Left ventricle myocardium superior (tissue), 1 donor: ENCODE data around the gene SNHG17. TPM values are rescaled to one million over a fixed set of nuclear protein-coding genes. Genes with fewer than 3 reads are reported as not detected.
"Not testable (repeated sequence)": the region's sequence is repeated elsewhere in the genome, so short reads cannot be mapped to it uniquely, and the experiment has no call there.

Experiments
- ATAC-seq: fragments of 200-7000 bp; cut with Tn5 transposase; one replicate; pipeline ENCODE4 v1.9.1; 2020; ENCODE audit warnings: mild to moderate bottlenecking, moderate library complexity
- DNase-seq: peaks from one replicate; pipeline ENCODE4 v3.0.0-alpha.2; 2020
- intact Hi-C: fragments of 100-400 bp; cut with micrococcal nuclease; formaldehyde crosslinking; loops from one replicate; pipeline ENCODE4 v1.11.0; 2022
- total RNA-seq: library from RNA; stranded (reverse); fragmentation: NEBNext Ultra II Directional; extraction: Animal tissue kit (Norgen Biotek cat#: 25700); gene quantifications from one replicate; pipeline ENCODE4 v1.2.1, GENCODE V29; 2021
- donor health status: DM: no; HTN: yes; CAD: no; lungs with severe emphysema.

Gene SNHG17
- total RNA-seq, 1 donor from 2014 or later = 5.0 TPM

GRCh38 chr20:38450412-38450975 is 15.4 kb upstream of the SNHG17 start:
- intact Hi-C loops = no loop called here
- ATAC-seq (no peak), DNase-seq (no peak)

- DNase-seq (no peak), ATAC-seq (no peak)
- intact Hi-C loops = no loop called here
These were observed 13.9 kb upstream of the SNHG17 start for GRCh38 chr20:38449046-38449445.

GRCh38 chr20:38447931-38448675 is 13.0 kb upstream of the SNHG17 start:
- ATAC-seq (no peak), DNase-seq (no peak)
- intact Hi-C loops = no loop called here

- no peak for DNase-seq
- intact Hi-C loops = no loop called here
- ATAC-seq = peak; percentile 4
These were observed 12.1 kb upstream of the SNHG17 start for GRCh38 chr20:38447251-38447661.

- DNase-seq (peak; percentile 96), ATAC-seq (peak; percentile 95)
- intact Hi-C loops = loop anchor here (1.0 kb wide), 1 partner anchor 11 kb away; the partner anchor contains the start of gene SNHG17
These were observed 11.5 kb upstream of the SNHG17 start for GRCh38 chr20:38446441-38447209.

GRCh38 chr20:38445901-38446425 is 10.8 kb upstream of the SNHG17 start:
- DNase-seq (no peak), ATAC-seq (no peak)
- intact Hi-C loops = loop anchor here (1.0 kb wide), 1 partner anchor 11 kb away; the partner anchor contains the start of gene SNHG17

GRCh38 chr20:38445381-38445796 is 10.3 kb upstream of the SNHG17 start:
- intact Hi-C loops = no loop called here

GRCh38 chr20:38441916-38442315 is 6.8 kb upstream of the SNHG17 start:
- intact Hi-C loops = no loop called here
- no peak for ATAC-seq
- DNase-seq = no peak

More at GRCh38 chr20:38445381-38445796, 10.3 kb upstream of the SNHG17 start:
- DNase-seq = no peak
- no peak for ATAC-seq

- intact Hi-C loops, ATAC-seq, DNase-seq: not testable (repeated sequence)
These were observed 6.0 kb upstream of the SNHG17 start for GRCh38 chr20:38441110-38441509.

GRCh38 chr20:38437796-38438195 is 2.7 kb upstream of the SNHG17 start:
- DNase-seq = no peak
- intact Hi-C loops = no loop called here
- ATAC-seq = no peak

- DNase-seq = no peak
- intact Hi-C loops = loop anchor here (1.0 kb wide), 1 partner anchor 11 kb away; no protein-coding TSS in a partner anchor
- no peak for ATAC-seq
These were observed 419 bp upstream of the SNHG17 start for GRCh38 chr20:38435555-38435939.

GRCh38 chr20:38434301-38434741 is 807 bp downstream of the SNHG17 start:
- intact Hi-C loops = no loop called here
- ATAC-seq (peak; percentile 23), DNase-seq (no peak)

- intact Hi-C loops = no loop called here
- no peak for DNase-seq
- ATAC-seq = no peak
These were observed 1.7 kb downstream of the SNHG17 start for GRCh38 chr20:38433304-38433972.

GRCh38 chr20:38432870-38433269 is 2.3 kb downstream of the SNHG17 start:
- ATAC-seq, intact Hi-C loops, DNase-seq: not testable (repeated sequence)

- intact Hi-C loops = no loop called here
- ATAC-seq (no peak), DNase-seq (no peak)
These were observed 2.8 kb downstream of the SNHG17 start for GRCh38 chr20:38432292-38432691.

- ATAC-seq (no peak), DNase-seq (no peak)
- intact Hi-C loops = no loop called here
These were observed 4.3 kb downstream of the SNHG17 start for GRCh38 chr20:38430679-38431325.

GRCh38 chr20:38429301-38429700 is 5.8 kb downstream of the SNHG17 start:
- DNase-seq = no peak
- intact Hi-C loops = no loop called here
- ATAC-seq = no peak

GRCh38 chr20:38428800-38429199 is 6.3 kb downstream of the SNHG17 start:
- no peak for ATAC-seq
- intact Hi-C loops = no loop called here
- DNase-seq = no peak

- ATAC-seq = no peak
- no peak for DNase-seq
- intact Hi-C loops = no loop called here
These were observed 7.5 kb downstream of the SNHG17 start for GRCh38 chr20:38427655-38428023.
